Melanocyte of skin (primary cell): Measurements from ENCODE around the gene NUP62CL. TPM values are rescaled to one million over a fixed set of nuclear protein-coding genes. Genes with fewer than 3 reads are reported as not detected.

Experiments used
- small RNA-seq, 2 donors: library from RNA; depleted of rRNA; stranded (forward); fragments of <200 nt; gene quantifications; one replicate each; pipeline ENCODE3, GENCODE V24; 2012
- total RNA-seq, 2 donors: library from RNA; depleted of rRNA; stranded (reverse); fragments of >200 nt; gene quantifications; 2 replicates each; pipeline ENCODE4 v1.2.3, GENCODE V29; 2012

The NUP62CL gene
- total RNA-seq: 1 to 10 TPM in 1 of 2 donors, under 1 TPM in 1; 0.34 to 2.0 TPM

GRCh38 chrX:107205770-107206696 is at the start of gene NUP62CL, which contains the start of gene DNAAF6:
TSS of gene NUP62CL (minus strand) at chrX:107206433. CDS start at chrX:107175146, 31,287 bp downstream.
TSS of gene DNAAF6 (plus strand) at chrX:107206611. CDS start at chrX:107212876, 6,265 bp downstream.

GRCh38 chrX:107118322-107119147 is 87.7 kb downstream of the NUP62CL start, which contains the start of gene RBM41:
TSS of gene RBM41 (minus strand) at chrX:107118822. CDS start at chrX:107118773, 49 bp downstream.

Small RNA genes lying within 50 kb of the gene (small RNA-seq; reads per million reads assigned to genes)
- 0 reads per million in 2 donors for gene RF00019

Other genes starting within 250 kb of the NUP62CL start
- 10 to 100 TPM; 10.3 to 13.8 TPM for gene MORC4, start 206.2 kb downstream of the NUP62CL start, total RNA-seq
- 10 to 100 TPM; 11.7 to 22.7 TPM for gene RBM41, start 87.6 kb downstream of the NUP62CL start, total RNA-seq
- gene DNAAF6, start 178 bp upstream of the NUP62CL start, total RNA-seq: not detected
- gene FRMPD3, start 243.2 kb upstream of the NUP62CL start, total RNA-seq: under 1 TPM in 1 of 2 donors, not detected in 1; under 0.01 TPM